ENCODE results near the gene MAML1.

MAML1 gene

DNA sequence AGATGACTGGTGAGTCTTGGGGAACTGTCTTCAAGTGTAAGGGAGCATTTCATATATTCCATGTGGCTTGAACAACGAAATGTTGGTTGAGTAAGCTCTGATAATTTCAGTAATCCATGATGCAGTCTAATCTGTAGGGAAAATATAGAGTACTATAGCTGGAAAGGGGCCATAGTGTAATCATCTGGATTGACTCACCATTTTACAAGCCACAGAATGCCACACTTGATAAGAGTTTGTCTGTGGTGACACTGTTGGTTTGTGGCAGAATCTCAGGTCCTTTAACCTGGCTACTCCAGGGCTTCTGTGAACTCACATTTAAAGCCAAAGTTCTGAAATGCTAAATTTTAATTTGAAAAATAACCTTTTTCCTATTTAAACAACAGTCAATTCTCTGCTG lies 16.3 kb upstream of the MAML1 start:
- peaks cover 40 to 45% of the 10 kb centered on the region in 2 donors for H3K36me3 ChIP-seq (ENCODE audit: control insufficient read depth in 2 of 2, insufficient read depth in 2 of 2, low read length in 2 of 2)
- no peaks in the 10 kb centered on the region for H3K9me3 ChIP-seq (ENCODE audit: control insufficient read depth in 2 of 2, low read length in 2 of 2)

DNA sequence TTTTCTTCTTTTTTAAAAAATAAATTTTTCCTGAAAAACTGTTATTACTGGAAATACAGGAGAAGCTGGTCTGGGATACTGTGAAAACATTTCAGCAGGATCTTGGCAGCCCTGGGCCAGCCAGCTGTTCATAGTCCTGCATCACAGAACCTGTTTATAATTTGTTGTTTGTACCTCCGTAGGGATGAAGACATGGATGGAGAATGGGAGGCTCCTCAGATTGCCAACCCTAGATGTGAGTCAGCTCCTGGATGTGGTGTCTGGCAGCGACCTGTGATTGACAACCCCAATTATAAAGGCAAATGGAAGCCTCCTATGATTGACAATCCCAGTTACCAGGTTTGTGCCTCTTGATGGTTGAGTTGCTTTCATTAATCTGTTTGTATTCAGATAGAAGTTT lies 12.4 kb upstream of the MAML1 start:
- no peak overlapping the region for H3K27ac ChIP-seq (ENCODE audit: low read length)
- no peaks in the 10 kb centered on the region for H3K27me3 ChIP-seq (ENCODE audit: control insufficient read depth in 1 of 2, insufficient read depth in 2 of 2, low read length in 2 of 2)
- peaks cover 57 to 67% of the 10 kb centered on the region in 2 donors for H3K36me3 ChIP-seq (ENCODE audit: control insufficient read depth in 2 of 2, insufficient read depth in 2 of 2, low read length in 2 of 2)
- no peak overlapping the region for H3K4me3 ChIP-seq (ENCODE audit: low read length in 2 of 2)
- no peaks in the 10 kb centered on the region for H3K9me3 ChIP-seq (ENCODE audit: control insufficient read depth in 2 of 2, low read length in 2 of 2)
- no peak overlapping the region for H3K9ac ChIP-seq (ENCODE audit: low read length in 2 of 2)
- H3K4me1 ChIP-seq (ENCODE audit: control insufficient read depth, insufficient read depth, low read length), result no peaks in the 10 kb centered on the region

More for the DNA sequence above, 16.3 kb upstream of the MAML1 start:
- Histone ChIP-seq H3K4me1 (ENCODE audit: control insufficient read depth, insufficient read depth, low read length) (no peaks in the 10 kb centered on the region), H3K4me3 (ENCODE audit: low read length in 2 of 2) (no peak overlapping the region), H3K27ac (ENCODE audit: low read length) (no peak overlapping the region), H3K27me3 (ENCODE audit: control insufficient read depth in 1 of 2, insufficient read depth in 2 of 2, low read length in 2 of 2) (no peaks in the 10 kb centered on the region), H3K9ac (ENCODE audit: low read length in 2 of 2) (no peak overlapping the region)

DNA sequence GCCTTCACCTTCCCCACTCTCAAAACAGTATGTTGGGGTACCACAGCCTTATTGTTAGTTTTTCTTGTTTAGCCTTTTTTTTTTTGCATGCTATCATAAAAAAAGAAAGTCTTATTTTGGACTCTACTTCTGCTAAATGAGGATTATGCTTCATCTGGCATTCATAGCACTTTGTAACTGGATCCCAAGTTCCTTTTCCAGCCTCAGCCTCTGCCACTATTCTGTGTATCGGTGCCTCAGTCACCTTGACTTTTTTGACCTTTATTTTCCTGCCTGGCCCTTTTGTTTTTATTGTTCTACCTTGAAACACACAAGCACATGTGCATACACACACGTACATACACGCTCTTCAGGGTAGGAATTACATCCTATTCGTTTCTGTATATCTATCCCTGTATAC lies 8.5 kb upstream of the MAML1 start:
- no peak overlapping the region for H3K9ac ChIP-seq (ENCODE audit: low read length in 2 of 2)
- H3K4me3 ChIP-seq (ENCODE audit: low read length in 2 of 2), result no peak overlapping the region
- no peaks in the 10 kb centered on the region for H3K9me3 ChIP-seq (ENCODE audit: control insufficient read depth in 2 of 2, low read length in 2 of 2)
- H3K27ac ChIP-seq (ENCODE audit: low read length), result no peak overlapping the region
- no peaks in the 10 kb centered on the region for H3K4me1 ChIP-seq (ENCODE audit: control insufficient read depth, insufficient read depth, low read length)
- H3K27me3 ChIP-seq (ENCODE audit: control insufficient read depth in 1 of 2, insufficient read depth in 2 of 2, low read length in 2 of 2), result no peaks in the 10 kb centered on the region
- H3K36me3 ChIP-seq (ENCODE audit: control insufficient read depth in 2 of 2, insufficient read depth in 2 of 2, low read length in 2 of 2), result peaks cover 56 to 61% of the 10 kb centered on the region in 2 donors

DNA sequence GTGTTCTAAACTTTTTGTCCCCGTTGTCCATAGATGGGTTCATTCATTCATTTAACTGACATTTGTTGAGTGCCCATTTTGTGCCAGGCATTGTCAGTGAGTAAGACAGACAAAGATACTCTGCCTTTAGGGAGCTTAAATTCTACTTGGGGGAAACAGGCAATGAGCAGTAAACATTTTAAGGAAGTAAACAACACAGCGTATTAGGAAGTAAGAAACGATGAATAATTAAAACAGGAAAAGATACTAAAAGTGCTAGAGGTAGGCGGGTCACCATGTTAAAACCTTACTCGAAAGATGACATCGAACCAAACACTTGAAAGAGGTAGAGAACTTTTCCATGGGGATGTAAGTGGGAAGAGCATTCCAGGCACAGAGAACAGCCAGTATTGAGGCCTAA lies 5.5 kb upstream of the MAML1 start:
- Histone ChIP-seq H3K9ac (ENCODE audit: low read length in 2 of 2) (no peak overlapping the region), H3K36me3 (ENCODE audit: control insufficient read depth in 2 of 2, insufficient read depth in 2 of 2, low read length in 2 of 2) (peaks cover 47 to 56% of the 10 kb centered on the region in 2 donors), H3K27ac (ENCODE audit: low read length) (no peak overlapping the region), H3K9me3 (ENCODE audit: control insufficient read depth in 2 of 2, low read length in 2 of 2) (no peaks in the 10 kb centered on the region), H3K4me1 (ENCODE audit: control insufficient read depth, insufficient read depth, low read length) (peaks cover 2% of the 10 kb centered on the region), H3K27me3 (ENCODE audit: control insufficient read depth in 1 of 2, insufficient read depth in 2 of 2, low read length in 2 of 2) (no peaks in the 10 kb centered on the region), H3K4me3 (ENCODE audit: low read length in 2 of 2) (no peak overlapping the region)

DNA sequence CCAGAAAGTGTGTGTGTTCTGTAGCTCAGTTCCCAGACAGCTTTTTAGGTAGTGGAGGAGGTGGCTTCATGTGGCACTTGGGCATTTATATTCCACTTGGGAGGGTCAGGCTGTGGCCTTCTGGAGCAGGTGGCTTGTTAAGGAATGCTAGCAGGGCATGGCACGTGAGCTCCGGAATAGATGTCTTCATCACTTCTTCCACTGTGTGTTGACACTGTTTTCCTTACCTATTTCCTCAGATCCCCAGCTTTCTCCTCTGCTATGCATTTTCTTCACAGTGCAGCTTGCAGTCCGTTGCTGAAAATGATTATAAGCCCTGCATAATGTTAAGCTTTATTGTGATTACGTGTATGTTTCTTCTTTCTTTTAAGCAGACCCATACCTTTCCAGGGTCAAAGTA lies 3.3 kb upstream of the MAML1 start:
- Histone ChIP-seq H3K4me1 (ENCODE audit: control insufficient read depth, insufficient read depth, low read length) (peaks cover 5% of the 10 kb centered on the region), H3K9me3 (ENCODE audit: control insufficient read depth in 2 of 2, low read length in 2 of 2) (no peaks in the 10 kb centered on the region), H3K4me3 (ENCODE audit: low read length in 2 of 2) (no peak overlapping the region), H3K27ac (ENCODE audit: low read length) (no peak overlapping the region), H3K27me3 (ENCODE audit: control insufficient read depth in 1 of 2, insufficient read depth in 2 of 2, low read length in 2 of 2) (no peaks in the 10 kb centered on the region), H3K9ac (ENCODE audit: low read length in 2 of 2) (no peak overlapping the region), H3K36me3 (ENCODE audit: control insufficient read depth in 2 of 2, insufficient read depth in 2 of 2, low read length in 2 of 2) (peaks cover 33 to 36% of the 10 kb centered on the region in 2 donors)

DNA sequence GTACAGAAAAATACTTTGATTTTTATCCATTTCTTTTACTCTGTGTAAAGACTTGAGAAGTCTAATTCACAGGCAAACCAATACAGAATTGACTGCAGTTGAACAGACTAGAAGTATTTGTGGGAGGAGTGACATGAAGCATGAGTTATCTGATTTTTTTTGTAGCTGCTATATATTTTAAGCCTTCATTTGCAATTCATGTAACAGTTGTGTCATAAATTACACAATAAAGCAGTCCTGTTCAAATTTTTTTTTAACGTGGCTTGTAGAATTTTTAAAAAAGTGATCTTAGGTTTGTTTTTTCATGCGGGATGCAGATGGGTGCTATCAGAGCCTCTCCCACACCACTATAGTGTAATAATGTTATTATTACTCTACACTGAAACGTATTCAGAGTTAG lies 2.9 kb upstream of the MAML1 start:
- Histone ChIP-seq H3K27me3 (ENCODE audit: control insufficient read depth in 1 of 2, insufficient read depth in 2 of 2, low read length in 2 of 2) (no peaks in the 10 kb centered on the region), H3K36me3 (ENCODE audit: control insufficient read depth in 2 of 2, insufficient read depth in 2 of 2, low read length in 2 of 2) (peaks cover 28 to 31% of the 10 kb centered on the region in 2 donors), H3K4me1 (ENCODE audit: control insufficient read depth, insufficient read depth, low read length) (peaks cover 9% of the 10 kb centered on the region), H3K27ac (ENCODE audit: low read length) (no peak overlapping the region), H3K9me3 (ENCODE audit: control insufficient read depth in 2 of 2, low read length in 2 of 2) (no peaks in the 10 kb centered on the region), H3K4me3 (ENCODE audit: low read length in 2 of 2) (no peak overlapping the region), H3K9ac (ENCODE audit: low read length in 2 of 2) (no peak overlapping the region)

DNA sequence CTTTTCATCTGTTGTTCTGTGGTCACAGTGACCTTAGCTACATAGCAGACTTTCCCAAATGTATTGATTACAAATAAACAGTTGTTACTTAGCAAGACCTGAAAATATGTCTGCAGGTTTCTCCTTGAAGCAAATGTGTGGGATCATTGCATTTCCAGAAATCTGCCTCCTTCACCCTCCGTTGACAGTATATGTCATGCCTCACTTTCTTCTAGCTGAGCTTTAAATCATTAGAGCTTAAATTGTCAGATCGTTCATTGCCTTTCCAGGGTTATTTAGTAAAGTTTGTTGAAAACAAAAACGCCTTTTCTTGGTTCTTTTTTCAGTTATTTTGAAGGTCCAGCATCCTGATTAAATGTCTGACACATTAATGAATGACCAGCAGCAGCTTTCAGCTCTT lies 2.3 kb upstream of the MAML1 start:
- Histone ChIP-seq H3K9me3 (ENCODE audit: control insufficient read depth in 2 of 2, low read length in 2 of 2) (no peaks in the 10 kb centered on the region), H3K27me3 (ENCODE audit: control insufficient read depth in 1 of 2, insufficient read depth in 2 of 2, low read length in 2 of 2) (no peaks in the 10 kb centered on the region), H3K4me1 (ENCODE audit: control insufficient read depth, insufficient read depth, low read length) (peaks cover 10% of the 10 kb centered on the region), H3K36me3 (ENCODE audit: control insufficient read depth in 2 of 2, insufficient read depth in 2 of 2, low read length in 2 of 2) (peaks cover 24 to 27% of the 10 kb centered on the region in 2 donors), H3K9ac (ENCODE audit: low read length in 2 of 2) (no peak overlapping the region), H3K4me3 (ENCODE audit: low read length in 2 of 2) (no peak overlapping the region), H3K27ac (ENCODE audit: low read length) (no peak overlapping the region)

DNA sequence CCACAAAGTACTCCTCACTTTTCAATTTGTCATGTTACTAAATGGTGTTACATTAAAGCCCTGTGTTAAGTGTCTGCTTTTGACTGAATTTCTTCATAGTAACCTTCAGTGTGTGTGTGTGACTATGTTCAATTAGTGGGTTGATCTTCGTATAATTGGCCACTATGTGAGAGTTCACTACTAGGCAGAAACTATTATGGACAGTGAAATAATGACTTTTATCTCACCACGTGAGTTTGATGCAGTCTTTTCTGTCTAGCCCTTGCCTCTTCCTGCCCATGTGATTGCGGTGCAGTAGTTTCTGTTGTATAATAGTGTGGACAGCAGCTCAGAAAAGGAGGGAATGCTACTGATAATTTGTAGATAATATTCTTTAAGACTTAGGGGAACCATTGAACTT lies 1.8 kb upstream of the MAML1 start:
- peaks cover 11% of the 10 kb centered on the region for H3K4me1 ChIP-seq (ENCODE audit: control insufficient read depth, insufficient read depth, low read length)
- H3K36me3 ChIP-seq (ENCODE audit: control insufficient read depth in 2 of 2, insufficient read depth in 2 of 2, low read length in 2 of 2), result peaks cover 24 to 27% of the 10 kb centered on the region in 2 donors
- no peak overlapping the region for H3K9ac ChIP-seq (ENCODE audit: low read length in 2 of 2)
- H3K9me3 ChIP-seq (ENCODE audit: control insufficient read depth in 2 of 2, low read length in 2 of 2), result no peaks in the 10 kb centered on the region
- H3K4me3 ChIP-seq (ENCODE audit: low read length in 2 of 2), result no peak overlapping the region
- H3K27me3 ChIP-seq (ENCODE audit: control insufficient read depth in 1 of 2, insufficient read depth in 2 of 2, low read length in 2 of 2), result no peaks in the 10 kb centered on the region
- no peak overlapping the region for H3K27ac ChIP-seq (ENCODE audit: low read length)

DNA sequence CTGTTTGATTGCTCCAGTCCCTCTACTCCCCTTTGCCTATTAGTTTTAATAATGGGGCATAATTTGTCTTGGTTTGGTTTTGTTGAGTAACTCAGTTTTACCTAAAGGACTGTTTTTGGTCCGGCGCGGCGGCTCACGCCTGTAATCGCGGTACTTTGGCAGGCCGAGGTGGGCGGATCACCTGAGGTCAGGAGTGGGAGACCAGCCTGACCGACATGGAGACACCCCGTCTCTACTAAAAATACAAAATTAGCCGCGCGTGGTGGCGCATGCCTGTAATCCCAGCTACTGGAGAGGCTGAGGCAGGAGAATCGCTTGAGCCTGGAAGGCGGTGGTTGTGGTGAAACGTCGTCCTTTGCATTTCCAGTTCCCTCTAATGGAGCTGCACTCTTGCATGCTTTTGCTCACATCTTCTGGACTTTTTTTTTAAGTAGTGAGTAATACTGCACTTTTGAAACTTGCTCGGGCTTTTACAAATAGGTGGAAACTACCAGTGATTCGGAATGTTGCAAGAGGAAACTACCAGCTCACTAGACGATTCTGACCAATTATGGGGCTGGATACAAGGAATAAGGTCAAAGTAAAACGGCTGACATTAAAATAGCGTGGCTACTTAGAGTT lies 721 bp upstream of the MAML1 start:
- Histone ChIP-seq H3K4me3 (ENCODE audit: low read length in 2 of 2) (peak overlapping the region; percentile 42 to 87), H3K27ac (ENCODE audit: low read length) (peak overlapping the region; percentile 25), H3K36me3 (ENCODE audit: control insufficient read depth in 2 of 2, insufficient read depth in 2 of 2, low read length in 2 of 2) (peaks cover 19 to 27% of the 10 kb centered on the region in 2 donors), H3K9ac (ENCODE audit: low read length in 2 of 2) (peak overlapping the region in 1 of 2 donors; percentile 58), H3K9me3 (ENCODE audit: control insufficient read depth in 2 of 2, low read length in 2 of 2) (no peaks in the 10 kb centered on the region), H3K27me3 (ENCODE audit: control insufficient read depth in 1 of 2, insufficient read depth in 2 of 2, low read length in 2 of 2) (no peaks in the 10 kb centered on the region), H3K4me1 (ENCODE audit: control insufficient read depth, insufficient read depth, low read length) (peaks cover 18% of the 10 kb centered on the region)

DNA sequence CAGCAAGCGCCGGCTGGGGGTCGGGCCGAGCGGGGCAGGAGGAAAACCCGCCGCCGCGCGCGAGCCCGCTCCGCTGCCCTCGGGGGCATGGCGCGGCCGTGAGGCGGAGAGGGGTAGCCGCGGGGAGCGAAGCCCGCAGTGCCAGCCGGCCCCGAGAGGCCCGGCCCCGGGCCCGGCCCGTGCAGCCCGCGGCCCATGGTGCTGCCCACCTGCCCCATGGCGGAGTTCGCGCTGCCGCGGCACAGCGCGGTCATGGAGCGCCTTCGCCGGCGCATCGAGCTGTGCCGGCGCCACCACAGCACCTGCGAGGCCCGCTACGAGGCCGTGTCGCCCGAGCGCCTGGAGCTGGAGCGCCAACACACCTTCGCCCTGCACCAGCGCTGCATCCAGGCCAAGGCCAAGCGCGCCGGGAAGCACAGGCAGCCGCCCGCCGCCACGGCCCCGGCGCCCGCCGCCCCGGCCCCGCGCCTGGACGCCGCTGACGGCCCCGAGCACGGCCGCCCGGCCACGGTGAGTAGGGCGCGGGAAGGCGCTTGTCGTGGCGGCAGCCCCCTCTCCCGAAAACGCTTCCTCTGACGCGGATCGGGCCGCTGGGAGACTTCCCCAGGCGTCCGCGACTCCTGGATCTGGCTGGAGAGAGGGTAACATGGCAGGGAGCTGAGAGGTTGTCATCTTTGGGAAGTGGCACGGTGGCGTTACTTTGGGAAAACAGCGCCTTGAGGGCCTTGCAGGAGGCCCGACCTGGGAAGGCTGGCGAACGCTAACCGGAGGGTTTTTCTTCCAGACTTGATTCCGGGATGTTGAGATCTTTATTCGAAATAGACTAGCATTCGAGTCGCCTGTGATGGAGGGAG lies 523 bp downstream of the MAML1 start:
- Histone ChIP-seq H3K27me3 (ENCODE audit: control insufficient read depth in 1 of 2, insufficient read depth in 2 of 2, low read length in 2 of 2) (no peaks in the 10 kb centered on the region), H3K9me3 (ENCODE audit: control insufficient read depth in 2 of 2, low read length in 2 of 2) (no peaks in the 10 kb centered on the region), H3K4me3 (ENCODE audit: low read length in 2 of 2) (peak overlapping the region; percentile 87 to 96), H3K9ac (ENCODE audit: low read length in 2 of 2) (peak overlapping the region; percentile 70 to 83), H3K4me1 (ENCODE audit: control insufficient read depth, insufficient read depth, low read length) (peaks cover 18% of the 10 kb centered on the region), H3K36me3 (ENCODE audit: control insufficient read depth in 2 of 2, insufficient read depth in 2 of 2, low read length in 2 of 2) (peaks cover 7 to 15% of the 10 kb centered on the region in 2 donors), H3K27ac (ENCODE audit: low read length) (peak overlapping the region; percentile 76)

DNA sequence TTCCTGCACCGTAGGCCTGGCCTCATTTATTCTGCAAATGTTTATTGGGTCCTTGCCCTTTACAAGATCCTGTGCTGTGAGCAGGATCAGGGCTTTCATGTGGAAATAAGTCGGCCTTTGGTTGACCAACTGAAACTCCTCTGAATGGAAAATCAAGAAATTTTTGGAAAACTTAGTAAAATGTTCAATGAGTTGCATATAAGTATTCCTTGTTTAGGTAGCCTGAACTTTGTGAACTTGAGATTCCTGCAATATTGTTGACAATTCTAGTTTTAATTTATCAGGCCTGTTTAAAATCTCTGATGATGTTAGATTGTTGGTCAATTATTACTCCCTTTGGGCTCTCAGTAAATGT lies 1.1 kb downstream of the MAML1 start:
- Histone ChIP-seq H3K27ac (ENCODE audit: low read length) (peak overlapping the region; percentile 61), H3K4me1 (ENCODE audit: control insufficient read depth, insufficient read depth, low read length) (peaks cover 18% of the 10 kb centered on the region)

More for the DNA sequence above, 1.1 kb downstream of the MAML1 start:
- H3K9ac ChIP-seq (ENCODE audit: low read length in 2 of 2), result peak overlapping the region; percentile 70 to 81
- H3K27me3 ChIP-seq (ENCODE audit: control insufficient read depth in 1 of 2, insufficient read depth in 2 of 2, low read length in 2 of 2), result no peaks in the 10 kb centered on the region
- H3K36me3 ChIP-seq (ENCODE audit: control insufficient read depth in 2 of 2, insufficient read depth in 2 of 2, low read length in 2 of 2), result peaks cover 8 to 11% of the 10 kb centered on the region in 2 donors
- H3K9me3 ChIP-seq (ENCODE audit: control insufficient read depth in 2 of 2, low read length in 2 of 2), result no peaks in the 10 kb centered on the region
- peak overlapping the region; percentile 87 to 96 for H3K4me3 ChIP-seq (ENCODE audit: low read length in 2 of 2)
